ENCODE data around the gene ST8SIA2.

The ST8SIA2 gene

GRCh38 chr15:92495446-92495845 is 101.8 kb downstream of the ST8SIA2 start:
- no peak for DNase-seq (ENCODE audit: low read depth)
- H3K4me3 ChIP-seq (ENCODE audit: low read depth, low read length): no peak overlapping the region
- no peak for TF ChIP-seq CTCF (IDR thresholded peaks at IDR 0.05; ENCODE audit: control insufficient read depth, extremely low read depth, insufficient read depth)

- TF ChIP-seq CTCF (IDR thresholded peaks at IDR 0.05; ENCODE audit: control insufficient read depth, extremely low read depth, insufficient read depth): no peak
- no peak overlapping the region for H3K4me3 ChIP-seq (ENCODE audit: low read depth, low read length)
- no peak for DNase-seq (ENCODE audit: low read depth)
These were observed 106.2 kb downstream of the ST8SIA2 start for GRCh38 chr15:92499731-92500530.

- no peak overlapping the region for H3K4me3 ChIP-seq (ENCODE audit: low read depth, low read length)
- TF ChIP-seq CTCF (IDR thresholded peaks at IDR 0.05; ENCODE audit: control insufficient read depth, extremely low read depth, insufficient read depth): no peak
- DNase-seq (ENCODE audit: low read depth): no peak
These were observed 108.7 kb downstream of the ST8SIA2 start for GRCh38 chr15:92502336-92502735.

GRCh38 chr15:92502930-92503857 is 109.5 kb downstream of the ST8SIA2 start:
- no peak for DNase-seq (ENCODE audit: low read depth)
- no peak for TF ChIP-seq CTCF (IDR thresholded peaks at IDR 0.05; ENCODE audit: control insufficient read depth, extremely low read depth, insufficient read depth)
- no peak overlapping the region for H3K4me3 ChIP-seq (ENCODE audit: low read depth, low read length)

- H3K4me3 ChIP-seq (ENCODE audit: low read depth, low read length): no peak overlapping the region
- DNase-seq (ENCODE audit: low read depth): no peak
- no peak for TF ChIP-seq CTCF (IDR thresholded peaks at IDR 0.05; ENCODE audit: control insufficient read depth, extremely low read depth, insufficient read depth)
These were observed 110.2 kb downstream of the ST8SIA2 start for GRCh38 chr15:92503889-92504288.

GRCh38 chr15:92505611-92506010 is 111.9 kb downstream of the ST8SIA2 start:
- no peak for DNase-seq (ENCODE audit: low read depth)
- TF ChIP-seq CTCF (IDR thresholded peaks at IDR 0.05; ENCODE audit: control insufficient read depth, extremely low read depth, insufficient read depth): no peak
- no peak overlapping the region for H3K4me3 ChIP-seq (ENCODE audit: low read depth, low read length)
